Measurements from ENCODE around the gene AHNAK2. TPM values are rescaled to one million over a fixed set of nuclear protein-coding genes. Genes with fewer than 3 reads are reported as not detected.

AHNAK2 gene
- total and polyA plus RNA-seq, 2 donors (not counting 1 experiment from before 2014, with no cell fraction given): 6.6 to 106 TPM

- no peak for DNase-seq (ENCODE audit: low read depth in 2 of 2)
- no peaks in the 10 kb centered on the region for H4K20me1 ChIP-seq (ENCODE audit: control insufficient read depth, extremely low read depth, insufficient read depth, low read length)
- no peak overlapping the region for H3K9ac ChIP-seq (ENCODE audit: insufficient read depth, low read length)
- no peak overlapping the region for H2AFZ ChIP-seq (ENCODE audit: low read length)
- peak overlapping the region; percentile 54 for H3K4me2 ChIP-seq (ENCODE audit: extremely low read depth, insufficient read depth, low read length)
- H3K27ac ChIP-seq (ENCODE audit: insufficient read depth, low read length): no peak overlapping the region
- H3K9me3 ChIP-seq (ENCODE audit: control insufficient read depth, insufficient read depth, low read depth, low read length): no peaks in the 10 kb centered on the region
- H3K27me3 ChIP-seq (ENCODE audit: control insufficient read depth, insufficient read depth, low read length): no peaks in the 10 kb centered on the region
- peaks cover 94% of the 10 kb centered on the region for H3K79me2 ChIP-seq (ENCODE audit: control insufficient read depth, insufficient read depth, low read length)
- H3K36me3 ChIP-seq (ENCODE audit: control insufficient read depth, insufficient read depth, low read length): peaks cover 14% of the 10 kb centered on the region
- TF ChIP-seq EZH2 (IDR thresholded peaks at IDR 0.05; ENCODE audit: low read length, missing control alignments) (no peak), CTCF (conservative IDR thresholded peaks at IDR 0.05 in 1 of 2, IDR thresholded peaks at IDR 0.05 in 1 of 2; ENCODE audit: low read depth in 1 of 2, low read length in 2 of 2) (no peak)
- H3K4me3 ChIP-seq (replicated peaks in 1 of 4; ENCODE audit: control extremely low read depth in 1 of 4, insufficient read depth in 1 of 4, low read depth in 3 of 4, low read length in 4 of 4): no peak overlapping the region
- H3K4me1 ChIP-seq (ENCODE audit: control insufficient read depth, extremely low read depth, insufficient read depth, low read length): peaks cover 1% of the 10 kb centered on the region
Observed at GRCh38 chr14:105014032-105014431, 35.9 kb upstream of the AHNAK2 start.

- H3K36me3 ChIP-seq (ENCODE audit: control insufficient read depth, insufficient read depth, low read length): peaks cover 13% of the 10 kb centered on the region
- H3K79me2 ChIP-seq (ENCODE audit: control insufficient read depth, insufficient read depth, low read length): peaks cover 87% of the 10 kb centered on the region
- no peak overlapping the region for H3K27ac ChIP-seq (ENCODE audit: insufficient read depth, low read length)
- H3K4me2 ChIP-seq (ENCODE audit: extremely low read depth, insufficient read depth, low read length): peak overlapping the region; percentile 21
- H3K4me3 ChIP-seq (replicated peaks in 1 of 4; ENCODE audit: control extremely low read depth in 1 of 4, insufficient read depth in 1 of 4, low read depth in 3 of 4, low read length in 4 of 4): no peak overlapping the region
- H3K4me1 ChIP-seq (ENCODE audit: control insufficient read depth, extremely low read depth, insufficient read depth, low read length): no peaks in the 10 kb centered on the region
- no peak overlapping the region for H2AFZ ChIP-seq (ENCODE audit: low read length)
- TF ChIP-seq EZH2 (IDR thresholded peaks at IDR 0.05; ENCODE audit: low read length, missing control alignments): no peak
- TF ChIP-seq CTCF (conservative IDR thresholded peaks at IDR 0.05 in 1 of 2, IDR thresholded peaks at IDR 0.05 in 1 of 2; ENCODE audit: low read depth in 1 of 2, low read length in 2 of 2): peak in 1 of 2 donors; percentile 15
- H3K9ac ChIP-seq (ENCODE audit: insufficient read depth, low read length): no peak overlapping the region
- DNase-seq (ENCODE audit: low read depth in 2 of 2): no peak
- no peaks in the 10 kb centered on the region for H4K20me1 ChIP-seq (ENCODE audit: control insufficient read depth, extremely low read depth, insufficient read depth, low read length)
- H3K27me3 ChIP-seq (ENCODE audit: control insufficient read depth, insufficient read depth, low read length): no peaks in the 10 kb centered on the region
- no peaks in the 10 kb centered on the region for H3K9me3 ChIP-seq (ENCODE audit: control insufficient read depth, insufficient read depth, low read depth, low read length)
Observed at GRCh38 chr14:105013150-105013785, 35.1 kb upstream of the AHNAK2 start.

- TF ChIP-seq CTCF (conservative IDR thresholded peaks at IDR 0.05 in 1 of 2, IDR thresholded peaks at IDR 0.05 in 1 of 2; ENCODE audit: low read depth in 1 of 2, low read length in 2 of 2): peak; percentile 2 to 6
- no peak for TF ChIP-seq EZH2 (IDR thresholded peaks at IDR 0.05; ENCODE audit: low read length, missing control alignments)
- Histone ChIP-seq H3K27ac (ENCODE audit: insufficient read depth, low read length) (no peak overlapping the region), H3K9ac (ENCODE audit: insufficient read depth, low read length) (no peak overlapping the region), H3K79me2 (ENCODE audit: control insufficient read depth, insufficient read depth, low read length) (peaks cover 80% of the 10 kb centered on the region), H3K4me1 (ENCODE audit: control insufficient read depth, extremely low read depth, insufficient read depth, low read length) (no peaks in the 10 kb centered on the region), H3K27me3 (ENCODE audit: control insufficient read depth, insufficient read depth, low read length) (no peaks in the 10 kb centered on the region), H3K4me3 (replicated peaks in 1 of 4; ENCODE audit: control extremely low read depth in 1 of 4, insufficient read depth in 1 of 4, low read depth in 3 of 4, low read length in 4 of 4) (no peak overlapping the region), H3K4me2 (ENCODE audit: extremely low read depth, insufficient read depth, low read length) (no peak overlapping the region), H3K9me3 (ENCODE audit: control insufficient read depth, insufficient read depth, low read depth, low read length) (no peaks in the 10 kb centered on the region), H4K20me1 (ENCODE audit: control insufficient read depth, extremely low read depth, insufficient read depth, low read length) (no peaks in the 10 kb centered on the region), H3K36me3 (ENCODE audit: control insufficient read depth, insufficient read depth, low read length) (peaks cover 15% of the 10 kb centered on the region), H2AFZ (ENCODE audit: low read length) (no peak overlapping the region)
- DNase-seq (ENCODE audit: low read depth in 2 of 2): no peak
Observed at GRCh38 chr14:105012171-105012985, 34.2 kb upstream of the AHNAK2 start.

All from fibroblast of lung (primary cell).